Kidney (tissue), 14 donors: ENCODE measurements around the gene YY2. TPM values are rescaled to one million over a fixed set of nuclear protein-coding genes. Genes with fewer than 3 reads are reported as not detected.

Experiments
- DNase-seq, 5 donors: peaks; one replicate each; pipeline ENCODE4 v3.0.0-alpha.2; 2013 to 2020
- FAIRE-seq: peaks from 2 replicates; lab custom pipeline; 2012; peaks lifted over from hg19 to GRCh38; lab: Jason Lieb, UNC
- H3K27ac ChIP-seq, 2 donors: one replicate each; pipeline ENCODE4 v1.7.0; 2013; ENCODE audit warnings: low read depth in 2 of 2, low read length in 2 of 2, inconsistent platforms in 1 of 2
- H3K27me3 ChIP-seq: one replicate; pipeline ENCODE4 v1.7.1; 2013; ENCODE audit warnings: low read length, inconsistent platforms; ENCODE audit not compliant: control insufficient read depth, insufficient read depth
- H3K36me3 ChIP-seq, 3 donors: one replicate each; pipeline versions ENCODE4 v1.7.0 to v1.7.1; 2013; ENCODE audit warnings: low read length in 3 of 3, control low read depth in 1 of 3, inconsistent platforms in 1 of 3; ENCODE audit not compliant: insufficient read depth in 3 of 3, control insufficient read depth in 2 of 3
- H3K4me1 ChIP-seq, 3 donors: one replicate each; pipeline versions ENCODE4 v1.7.0 to v1.7.1; 2013; ENCODE audit warnings: low read length in 3 of 3, inconsistent platforms in 1 of 3, low read depth in 1 of 3; ENCODE audit not compliant: control insufficient read depth in 2 of 3, insufficient read depth in 2 of 3
- H3K4me3 ChIP-seq, 3 donors: one replicate each; pipeline versions ENCODE4 v1.7.0 to v1.8.1; 2013; ENCODE audit warnings: low read length in 3 of 3, control low read depth in 1 of 3, inconsistent platforms in 1 of 3
- H3K9ac ChIP-seq, 3 donors: one replicate each; pipeline versions ENCODE4 v1.7.0 to v1.7.1; 2013; ENCODE audit warnings: low read length in 3 of 3, control low read depth in 1 of 3, inconsistent platforms in 1 of 3
- H3K9me3 ChIP-seq, 3 donors: one replicate each; pipeline versions ENCODE4 v1.7.0 to v1.7.1; 2013; ENCODE audit warnings: low read length in 3 of 3, control low read depth in 1 of 3, inconsistent platforms in 1 of 3; ENCODE audit not compliant: control insufficient read depth in 2 of 3, insufficient read depth in 1 of 3
- CTCF ChIP-seq: IDR thresholded peaks from 3 replicates; pipeline ENCODE4 v1.5.1; 2012; ENCODE audit warnings: mild to moderate bottlenecking, moderate library complexity, borderline replicate concordance; ENCODE audit not compliant: insufficient read depth; ENCODE audit errors: extremely low read depth
- intact Hi-C: fragments of 100-400 bp; cut with DNase I; formaldehyde crosslinking; loops from one replicate; pipeline ENCODE4 v1.11.1; 2022
- polyA plus RNA-seq: library from polyadenylated mRNA; stranded (reverse); fragments of 350-450 nt; fragmentation: Illumina TruSeq; extraction: RNeasy Lipid Tissue Mini Kit (QIAGEN cat#74804); gene quantifications from one replicate; pipeline ENCODE4 v1.2.3, GENCODE V29; 2014; ENCODE audit warnings: low read depth, low replicate concordance; ENCODE audit not compliant: insufficient read depth
- total RNA-seq: library from RNA; stranded (reverse); fragmentation: NEBNext Ultra II Directional; extraction: Animal tissue kit (Norgen Biotek cat#: 25700); gene quantifications from one replicate; pipeline ENCODE4 v1.2.1, GENCODE V29; 2021
- donor health status: control.
- donor health status: control.
- donor health status: control.
- donor health status: control.
- donor health status: control.
- donor health status: DM: yes; HTN: yes; CAD: no.
- donor health status: Normal renal cell carcinoma (clear cell type).

YY2 gene
- total and polyA plus RNA-seq, 2 donors from 2014 or later = 0.58 to 2.3 TPM

GRCh38 chrX:21845096-21845495 is 10.7 kb upstream of the YY2 start:
- no peak for TF ChIP-seq CTCF
- Histone ChIP-seq H3K4me1 (peaks cover 0 to 6% (median 0%) of the 10 kb centered on the region in 3 donors), H3K27ac (no peak overlapping the region), H3K9me3 (no peaks in the 10 kb centered on the region), H3K36me3 (peaks cover 0 to 8% (median 4%) of the 10 kb centered on the region in 3 donors), H3K27me3 (no peaks in the 10 kb centered on the region), H3K9ac (no peak overlapping the region), H3K4me3 (no peak overlapping the region)
- intact Hi-C loops = no loop called here
- FAIRE-seq (no peak), DNase-seq (no peak)

- H3K27ac ChIP-seq = no peak overlapping the region
- intact Hi-C loops = no loop called here
- no peaks in the 10 kb centered on the region for H3K4me1 ChIP-seq
- FAIRE-seq (no peak), DNase-seq (no peak)
- H3K9ac ChIP-seq = no peak overlapping the region
- no peak overlapping the region for H3K4me3 ChIP-seq
- H3K9me3 ChIP-seq = no peaks in the 10 kb centered on the region
- TF ChIP-seq CTCF = no peak
- no peaks in the 10 kb centered on the region for H3K27me3 ChIP-seq
- peaks cover 0 to 8% (median 4%) of the 10 kb centered on the region in 3 donors for H3K36me3 ChIP-seq
Measured at GRCh38 chrX:21847342-21847741, 8.4 kb upstream of the YY2 start.

- intact Hi-C loops = no loop called here
- Histone ChIP-seq H3K27ac (no peak overlapping the region), H3K9ac (no peak overlapping the region), H3K9me3 (no peaks in the 10 kb centered on the region), H3K27me3 (no peaks in the 10 kb centered on the region), H3K36me3 (peaks cover 0 to 3% (median 0%) of the 10 kb centered on the region in 3 donors), H3K4me3 (no peak overlapping the region), H3K4me1 (no peaks in the 10 kb centered on the region)
- no peak for TF ChIP-seq CTCF
- FAIRE-seq (no peak), DNase-seq (no peak)
Measured at GRCh38 chrX:21853578-21853977, 2.2 kb upstream of the YY2 start.

- Histone ChIP-seq H3K9ac (no peak overlapping the region), H3K36me3 (peaks cover 0 to 3% (median 0%) of the 10 kb centered on the region in 3 donors), H3K4me3 (no peak overlapping the region), H3K27ac (no peak overlapping the region), H3K9me3 (no peaks in the 10 kb centered on the region), H3K27me3 (no peaks in the 10 kb centered on the region), H3K4me1 (no peaks in the 10 kb centered on the region)
- no peak for DNase-seq
- TF ChIP-seq CTCF = no peak
- FAIRE-seq = no peak
- intact Hi-C loops = no loop called here
Measured at GRCh38 chrX:21856504-21856903, 717 bp downstream of the YY2 start.
